GM12878 (cell line): ENCODE data around the gene TAPBP. TPM values are rescaled to one million over a fixed set of nuclear protein-coding genes. Genes with fewer than 3 reads are reported as not detected.

Experiments used
- ATAC-seq: fragments of 200-7000 bp; cut with Tn5 transposase; 3 replicates; pipeline ENCODE4 v1.9.1; 2020; ENCODE audit warnings: mild to moderate bottlenecking, moderate library complexity
- Bru-seq: library from RNA; stranded (reverse); fragments of 400-500 nt; gene quantifications from one replicate; lab custom pipeline; 2021; lab: Mats Ljungman, UMichigan
- BruChase-seq, 2 experiments: library from RNA; stranded (reverse); fragments of 400-500 nt; gene quantifications; one replicate each; lab custom pipeline; 2021; lab: Mats Ljungman, UMichigan
- BruUV-seq: library from RNA; stranded (reverse); fragments of 400-500 nt; replicated peaks from 2 replicates; lab custom pipeline; 2021; lab: Mats Ljungman, UMichigan
- CTCF ChIA-PET: fragments of 300-600 bp; sonication (Branson Sonifier 250); formaldehyde crosslinking; extraction: SDS; loops from one replicate; lab custom pipeline; 2021; ENCODE audit warnings: inconsistent platforms; lab: Yijun Ruan, JAX
- POLR2A ChIA-PET: fragments of 350-600 bp; formaldehyde crosslinking; extraction: SDS; loops from one replicate; lab custom pipeline; 2021; ENCODE audit warnings: inconsistent platforms; lab: Charles Lee
- RAD21 ChIA-PET: fragments of 300-600 bp; sonication (Branson Sonifier 250); formaldehyde crosslinking; loops from one replicate; lab custom pipeline; 2023; ENCODE audit warnings: antibody characterized with exemption; ENCODE audit not compliant: unreplicated experiment; lab: Charles Lee
- SMC1A ChIA-PET: fragments of 300-600 bp; sonication (Branson Sonifier 250); formaldehyde crosslinking; loops from one replicate; lab custom pipeline; 2023; ENCODE audit not compliant: unreplicated experiment, uncharacterized antibody; lab: Charles Lee
- DNase-seq: peaks from one replicate; pipeline ENCODE4 v3.0.0-alpha.2; 2011; ENCODE audit warnings: low read depth, low spot score
- FAIRE-seq: peaks from 3 replicates; lab custom pipeline; 2011; peaks lifted over from hg19 to GRCh38; lab: Jason Lieb, UNC
- H2AFZ ChIP-seq: 2 replicates; pipeline ENCODE4 v1.6.0; 2011; ENCODE audit warnings: low read depth, low read length, control low read depth; ENCODE audit not compliant: control insufficient read depth
- H3K27ac ChIP-seq: 2 replicates; pipeline ENCODE4 v1.5.1; 2011; ENCODE audit warnings: control low read depth; ENCODE audit not compliant: control insufficient read depth, insufficient read depth
- H3K27me3 ChIP-seq, 2 experiments: replicated peaks in 1 of 2; 2 replicates each; pipeline versions ENCODE4 v1.6.0 to v1.6.1; 2011; ENCODE audit warnings: low read length in 1 of 2; ENCODE audit not compliant: control insufficient read depth in 2 of 2, insufficient read depth in 2 of 2
- H3K36me3 ChIP-seq, 2 experiments: 2 replicates each; pipeline ENCODE4 v1.5.1; 2011; ENCODE audit warnings: low read length in 1 of 2; ENCODE audit not compliant: control insufficient read depth in 2 of 2, insufficient read depth in 2 of 2
- H3K4me1 ChIP-seq: 2 replicates; pipeline ENCODE4 v1.6.1; 2011; ENCODE audit warnings: mild to moderate bottlenecking, low read length, moderate library complexity, mixed read lengths; ENCODE audit not compliant: control insufficient read depth, insufficient read depth
- H3K4me2 ChIP-seq: 2 replicates; pipeline ENCODE4 v1.6.0; 2011; ENCODE audit warnings: control low read depth; ENCODE audit not compliant: control insufficient read depth, insufficient read depth
- H3K4me3 ChIP-seq: fragments of 200-600 bp; sonication (generic); 2 replicates; pipeline ENCODE4 v1.5.1; 2016
- H3K79me2 ChIP-seq: 2 replicates; pipeline ENCODE4 v1.6.0; 2011; ENCODE audit warnings: low read length; ENCODE audit not compliant: control insufficient read depth, insufficient read depth
- H3K9ac ChIP-seq: 2 replicates; pipeline ENCODE4 v1.8.0; 2011; ENCODE audit warnings: low read length, control low read depth, mixed read lengths; ENCODE audit not compliant: control insufficient read depth, insufficient read depth
- H3K9me3 ChIP-seq: replicated peaks from 3 replicates; pipeline ENCODE4 v1.5.1; 2011; ENCODE audit warnings: mild to moderate bottlenecking, low read length; ENCODE audit not compliant: control insufficient read depth, insufficient read depth
- H4K20me1 ChIP-seq: 2 replicates; pipeline ENCODE4 v1.6.0; 2011; ENCODE audit not compliant: control insufficient read depth, insufficient read depth
- BCL11A ChIP-seq: IDR thresholded peaks from 2 replicates; pipeline ENCODE4 v1.6.1; 2011; ENCODE audit warnings: low read depth, low read length
- BHLHE40 ChIP-seq, 2 experiments: fragments of 450-650 bp in 1 of 2; IDR thresholded peaks; 2 replicates each; pipeline ENCODE4 v1.6.1; 2011 to 2017; ENCODE audit warnings: low read depth in 2 of 2, borderline replicate concordance in 1 of 2, improper control_type of control experiment in 1 of 2, low read length in 1 of 2, mild to moderate bottlenecking in 1 of 2
- CREB1 ChIP-seq: IDR thresholded peaks from 2 replicates; pipeline ENCODE4 v1.6.1; 2012; ENCODE audit warnings: low read depth, mild to moderate bottlenecking, inconsistent platforms
- ETV6 ChIP-seq, 2 experiments: fragments of 450-650 bp in 1 of 2; IDR thresholded peaks in 1 of 2; conservative IDR thresholded peaks in 1 of 2; 2 replicates each; pipeline ENCODE4 v1.6.1; 2014; ENCODE audit warnings: antibody characterized with exemption in 1 of 2, borderline replicate concordance in 1 of 2, low read depth in 1 of 2, mild to moderate bottlenecking in 1 of 2, moderate library complexity in 1 of 2
- FOXM1 ChIP-seq: IDR thresholded peaks from 2 replicates; pipeline ENCODE4 v1.6.1; 2012; ENCODE audit warnings: low read depth, mild to moderate bottlenecking, inconsistent platforms, low read length, moderate library complexity
- MLLT1 ChIP-seq: fragments of 450-650 bp; IDR thresholded peaks from 2 replicates; pipeline ENCODE4 v1.6.1; 2016; ENCODE audit warnings: mild to moderate bottlenecking
- MXI1 ChIP-seq: fragments of 150-350 bp; IDR thresholded peaks from 2 replicates; pipeline ENCODE4 v1.6.1; 2011; ENCODE audit warnings: low read depth, mild to moderate bottlenecking, inconsistent platforms, low read length, improper control_type of control experiment
- NR2C1 ChIP-seq: fragments of 450-650 bp; IDR thresholded peaks from 2 replicates; pipeline ENCODE4 v1.6.1; 2017; ENCODE audit warnings: antibody characterized with exemption, mild to moderate bottlenecking, moderate library complexity
- SMARCA5 ChIP-seq: fragments of 450-650 bp; IDR thresholded peaks from 2 replicates; pipeline ENCODE4 v1.6.1; 2017; ENCODE audit warnings: mild to moderate bottlenecking
- ZNF217 ChIP-seq: fragments of 450-650 bp; IDR thresholded peaks from 2 replicates; pipeline ENCODE4 v1.6.1; 2017; ENCODE audit warnings: antibody characterized with exemption, mild to moderate bottlenecking
- ZSCAN29 ChIP-seq: fragments of 450-650 bp; IDR thresholded peaks from 2 replicates; pipeline ENCODE4 v1.6.1; 2017; ENCODE audit warnings: mild to moderate bottlenecking, moderate library complexity
- WGBS: methylation state at CpG from one replicate; pipeline ENCODE4 v1.1.6; 2016; ENCODE audit warnings: low lambda C conversion rate; ENCODE audit not compliant: insufficient replicate concordance, insufficient coverage; ENCODE audit errors: missing lambda C conversion rate; 5-methylcytosine and 5-hydroxymethylcytosine counted together
- in situ Hi-C: fragments of 300-500 bp; cut with MboI; formaldehyde crosslinking; loops from 9 replicates; pipeline ENCODE4 v1.14.3; 2018; ENCODE audit warnings: mixed read lengths
- intact Hi-C: fragments of 100-400 bp; cut with micrococcal nuclease; formaldehyde crosslinking; loops from one replicate; pipeline ENCODE4 v1.14.2; 2022; ENCODE audit not compliant: unreplicated experiment
- long read RNA-seq, 2 experiments: library from polyadenylated mRNA; unstranded; transcript quantifications; one replicate each; pipeline ENCODE4 v2.0.0, GENCODE V29; 2019 to 2020
- polyA minus RNA-seq, 3 experiments: library from RNA; depleted of rRNA, polyadenylated mRNA; stranded (reverse); fragments of >200 nt; gene quantifications; 2 replicates each; pipeline ENCODE4 v1.2.3, GENCODE V29; 2011
- polyA plus RNA-seq, 11 experiments: library from polyadenylated mRNA; depleted of rRNA in 4 of 11; unstranded in 6 of 11; stranded (reverse) in 5 of 11; fragments of >200 nt; fragmentation: Nextera tagmentation in 4 of 11; fragmentation: Illumina TruSeq in 1 of 11; extraction: Ambion mirVana in 4 of 11; extraction: Trizol in 1 of 11; gene quantifications; 1 replicate in 1 of 11; 2 replicates in 10 of 11; pipeline versions ENCODE4 v1.2.1 to v1.2.3, GENCODE V29; 2011 to 2016; ENCODE audit warnings: inconsistent platforms in 2 of 11, missing spikeins in 2 of 11, low read depth in 1 of 11
- total RNA-seq, 4 experiments: library from RNA; depleted of rRNA in 3 of 4; stranded (reverse); fragments of >200 nt in 3 of 4; fragmentation: Illumina TruSeq in 1 of 4; extraction: Trizol in 1 of 4; gene quantifications; 2 replicates each; pipeline versions ENCODE4 v1.2.1 to v1.2.3, GENCODE V29; 2013 to 2021
- TF ChIP-seq, protein P1 (sequence below): IDR thresholded peaks from 2 replicates; pipeline ENCODE4 v1.6.1; 2011; ENCODE audit warnings: mild to moderate bottlenecking, low read depth, low read length, moderate library complexity; ENCODE audit not compliant: insufficient replicate concordance
- TF ChIP-seq, protein P2 (sequence below): IDR thresholded peaks from 2 replicates; pipeline ENCODE4 v1.6.1; 2012; ENCODE audit warnings: low read length, inconsistent platforms

Gene TAPBP
- 335 and 353 TPM in 2 replicates for total RNA-seq (2013; cell fraction: nucleolus; rRNA removed)
- 107 and 118 TPM in 2 replicates for total RNA-seq (2014; rRNA removed)
- 44.0 and 46.7 TPM in 2 replicates for total RNA-seq (2014; rRNA removed; fragmentation: Illumina TruSeq; extraction: Trizol)
- 210 and 219 TPM in 2 replicates for total RNA-seq (2021)
- 42.0 TPM for polyA plus RNA-seq (2011; ENCODE audit: low read depth)
- polyA plus RNA-seq (2011; rRNA removed): 20.7 and 40.7 TPM in 2 replicates
- 47.6 and 47.9 TPM in 2 replicates for polyA plus RNA-seq (2011; cell fraction: cytosol; rRNA removed)
- polyA plus RNA-seq (2011; cell fraction: nucleus; rRNA removed): 94.4 and 126 TPM in 2 replicates
- 74.5 and 97.1 TPM in 2 replicates for polyA plus RNA-seq (2012)
- 35.4 and 49.4 TPM in 2 replicates for polyA plus RNA-seq (2014; fragmentation: Illumina TruSeq; extraction: Trizol)
- 10 to 100 TPM; 14.6 to 30.0 TPM for polyA plus RNA-seq (2014; fragmentation: Nextera tagmentation; extraction: Ambion mirVana)
- 108 and 138 TPM in 2 replicates for polyA plus RNA-seq (2014; rRNA removed)
- polyA plus RNA-seq (2016; fragmentation: Nextera tagmentation; extraction: Ambion mirVana): 100 to 1,000 TPM; 107 TPM
- polyA minus RNA-seq (2011; rRNA and poly(A)+ RNA removed): 29.7 and 48.2 TPM in 2 replicates
- 72.3 and 73.2 TPM in 2 replicates for polyA minus RNA-seq (2011; cell fraction: cytosol; rRNA and poly(A)+ RNA removed)
- 34.7 and 65.7 TPM in 2 replicates for polyA minus RNA-seq (2011; cell fraction: nucleus; rRNA and poly(A)+ RNA removed)
- Bru-seq, nascent RNA: percentile 95 among the genes with signal in this experiment
- BruChase-seq, experiment 1, labeled RNA remaining after a 6-hour chase: percentile 99 among the genes with signal in this experiment
- percentile 98 among the genes with signal in this experiment for BruChase-seq, experiment 2, labeled RNA remaining after a 2-hour chase
- long read RNA-seq, experiment 1, transcript TAPBP-234 (8 exons, 3,759 nt): major isoform, 69 of 111 reads
- long read RNA-seq, experiment 1, partial matches to known transcripts: 10 of 111 reads
- long read RNA-seq, experiment 1, other reads (novel, unspliced or antisense): 31 of 111 reads
- long read RNA-seq, experiment 2, partial matches to known transcripts: 1 of 20 reads
- long read RNA-seq, experiment 2, other reads (novel, unspliced or antisense): 16 of 20 reads

DNA sequence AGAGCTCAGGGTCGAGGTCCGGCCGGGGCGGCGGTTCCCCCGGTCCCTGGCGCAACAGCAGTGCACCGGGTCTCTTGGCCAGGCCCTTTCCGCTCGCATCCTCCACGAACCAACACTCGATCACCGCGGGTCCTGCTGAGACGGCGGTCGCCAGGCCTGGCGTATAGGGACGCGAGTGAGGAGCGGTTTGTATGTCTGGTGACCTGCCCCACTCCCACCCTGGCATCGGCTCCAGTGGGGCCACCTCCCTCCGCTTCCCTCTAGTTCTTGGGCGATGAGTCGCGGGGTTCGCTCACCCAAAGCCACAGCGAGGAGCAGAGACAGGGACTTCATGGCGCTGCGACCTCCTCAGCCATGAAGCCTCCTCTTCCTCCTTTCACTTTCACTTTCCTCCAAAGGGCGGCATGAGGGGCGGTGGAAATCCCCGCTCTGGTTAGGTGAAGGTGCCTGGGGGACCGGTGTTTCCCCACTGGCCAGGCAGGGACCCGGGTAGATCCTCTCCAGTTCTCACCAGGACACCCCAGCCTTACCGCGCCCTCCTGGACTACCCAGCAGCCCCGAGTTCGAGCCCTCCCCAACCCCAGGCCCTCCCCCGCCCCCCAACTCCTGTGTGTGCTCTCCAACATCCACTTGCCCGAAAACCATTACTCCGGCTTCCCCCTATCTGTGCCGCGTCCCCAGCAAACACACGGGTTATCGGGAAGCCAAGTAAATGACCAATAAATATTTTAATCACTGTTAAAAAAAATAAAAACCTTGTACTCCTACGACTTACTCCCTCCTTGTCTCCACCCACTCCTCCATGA is at the start of gene TAPBP:
TAPBP (minus strand) TSS at position 370 of the 806 bp plus-strand sequence; CDS start at position 333, 37 bp downstream.
- H3K36me3 ChIP-seq: peaks cover 2 to 3% of the 10 kb centered on the region in 2 experiments; a peak in 3 of 4 replicates
- peak within 1 kb of the TSS; percentile 97 for H3K9ac ChIP-seq
- intact Hi-C loops (loop anchor here (1.0 kb wide), 2 partner anchors 15 to 37 kb away; partner anchors contain the start of gene B3GALT4), in situ Hi-C loops (no loop called here)
- no peaks in the 10 kb centered on the region for H3K27me3 ChIP-seq
- DNase-seq (no peak), FAIRE-seq (peak; percentile 62), ATAC-seq (peak; percentile 70)
- no peaks in the 10 kb centered on the region for H3K9me3 ChIP-seq
- BruUV-seq: no TSS peak
- peak within 1 kb of the TSS; percentile 61 for H2AFZ ChIP-seq
- ChIA-PET CTCF (interaction anchor here (0.5 to 4.7 kb wide), 6 partner anchors 14 to 117 kb away, joined by 3 to 30 read pairs (median 6); partner anchors contain the start of genes B3GALT4 and RGL2), POLR2A (interaction anchor here (1.0 to 4.5 kb wide), 7 partner anchors 7 to 65 kb away, joined by 4 to 41 read pairs (median 8); partner anchors contain the start of genes B3GALT4, PFDN6, RGL2 and RPS18), RAD21 (interaction anchor here (0.7 to 1.4 kb wide), 5 partner anchors 10 to 37 kb away, joined by 3 to 7 read pairs (median 3); partner anchors contain the start of genes B3GALT4 and RGL2), SMC1A (interaction anchor here (1.0 to 2.1 kb wide), 3 partner anchors 17 to 77 kb away, joined by 3 to 7 read pairs (median 4); partner anchors contain the start of gene WDR46)
- peak within 1 kb of the TSS; percentile 96 for H3K27ac ChIP-seq
- H3K79me2 ChIP-seq: peaks cover 56% of the 10 kb centered on the region
- WGBS: under 1% methylated on average over 47 of the region's 47 CpGs
- H3K4me1 ChIP-seq: peaks cover 23% of the 10 kb centered on the region
- peak within 1 kb of the TSS; percentile 77 for H3K4me2 ChIP-seq
- H4K20me1 ChIP-seq: no peaks in the 10 kb centered on the region
- H3K4me3 ChIP-seq: peak within 1 kb of the TSS; percentile 99
- TF ChIP-seq FOXM1 (peak; percentile 37; the same call in 1 of the 2 replicates), MXI1 (peak; percentile 59; the same call in 1 of the 2 replicates), BCL11A (no peak), MLLT1 (peak; percentile 84), ZNF217 (no peak), ZSCAN29 (no peak), ETV6 (conservative IDR thresholded peaks at IDR 0.05 in 1 of 2, IDR thresholded peaks at IDR 0.05 in 1 of 2; ENCODE audit: borderline replicate concordance in 1 of 2, low read depth in 1 of 2) (peak in 1 of 2 experiments; percentile 56; a peak in 1 of 4 replicates), CREB1 (0 out of 2 replicates have a peak, but pooled peaks have one; percentile 17), NR2C1 (no peak), SMARCA5 (peak; percentile 60; the same call in 1 of the 2 replicates), BHLHE40 (IDR thresholded peaks at IDR 0.05; ENCODE audit: borderline replicate concordance in 1 of 2, low read depth in 2 of 2, low read length in 1 of 2) (peak in 1 of 2 experiments; percentile 67; a peak in 1 of 4 replicates)
- TF ChIP-seq, protein P1, sequence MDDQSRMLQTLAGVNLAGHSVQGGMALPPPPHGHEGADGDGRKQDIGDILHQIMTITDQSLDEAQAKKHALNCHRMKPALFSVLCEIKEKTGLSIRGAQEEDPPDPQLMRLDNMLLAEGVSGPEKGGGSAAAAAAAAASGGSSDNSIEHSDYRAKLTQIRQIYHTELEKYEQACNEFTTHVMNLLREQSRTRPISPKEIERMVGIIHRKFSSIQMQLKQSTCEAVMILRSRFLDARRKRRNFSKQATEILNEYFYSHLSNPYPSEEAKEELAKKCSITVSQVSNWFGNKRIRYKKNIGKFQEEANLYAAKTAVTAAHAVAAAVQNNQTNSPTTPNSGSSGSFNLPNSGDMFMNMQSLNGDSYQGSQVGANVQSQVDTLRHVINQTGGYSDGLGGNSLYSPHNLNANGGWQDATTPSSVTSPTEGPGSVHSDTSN: no peak
- TF ChIP-seq, protein P2, sequence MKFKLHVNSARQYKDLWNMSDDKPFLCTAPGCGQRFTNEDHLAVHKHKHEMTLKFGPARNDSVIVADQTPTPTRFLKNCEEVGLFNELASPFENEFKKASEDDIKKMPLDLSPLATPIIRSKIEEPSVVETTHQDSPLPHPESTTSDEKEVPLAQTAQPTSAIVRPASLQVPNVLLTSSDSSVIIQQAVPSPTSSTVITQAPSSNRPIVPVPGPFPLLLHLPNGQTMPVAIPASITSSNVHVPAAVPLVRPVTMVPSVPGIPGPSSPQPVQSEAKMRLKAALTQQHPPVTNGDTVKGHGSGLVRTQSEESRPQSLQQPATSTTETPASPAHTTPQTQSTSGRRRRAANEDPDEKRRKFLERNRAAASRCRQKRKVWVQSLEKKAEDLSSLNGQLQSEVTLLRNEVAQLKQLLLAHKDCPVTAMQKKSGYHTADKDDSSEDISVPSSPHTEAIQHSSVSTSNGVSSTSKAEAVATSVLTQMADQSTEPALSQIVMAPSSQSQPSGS: no peak
